H1 (cell line): ENCODE measurements around the gene SCAP. TPM values are rescaled to one million over a fixed set of nuclear protein-coding genes. Genes with fewer than 3 reads are reported as not detected.

Experiments used
- RXRA ChIP-seq: IDR thresholded peaks from 2 replicates; pipeline ENCODE4 v1.6.1; 2011; ENCODE audit warnings: low read depth, mild to moderate bottlenecking, low read length, moderate library complexity; ENCODE audit not compliant: insufficient read depth
- polyA plus RNA-seq, 7 experiments: library from polyadenylated mRNA; depleted of rRNA in 3 of 7; stranded (reverse) in 5 of 7; unstranded in 2 of 7; fragments of >200 nt in 5 of 7; fragments of 200-250 nt in 2 of 7; gene quantifications; 1 replicate in 5 of 7; 2 replicates in 1 of 7; 4 replicates in 1 of 7; pipeline versions ENCODE4 v1.2.1 to v1.2.3, GENCODE V29; 2011 to 2013; ENCODE audit warnings: missing spikeins in 2 of 7, mixed read lengths in 2 of 7
- total RNA-seq: library from RNA; stranded (reverse); fragmentation: NEBNext Ultra II Directional; extraction: Animal tissue kit (Norgen Biotek cat#: 25700); gene quantifications from 2 replicates; pipeline ENCODE4 v1.2.1, GENCODE V29; 2021

SCAP gene
- total and polyA plus RNA-seq, 2 of the 8 experiments (the other 6 are each of a cell fraction or from before 2014, with no cell fraction given) = 74.0 to 114 TPM

DNA sequence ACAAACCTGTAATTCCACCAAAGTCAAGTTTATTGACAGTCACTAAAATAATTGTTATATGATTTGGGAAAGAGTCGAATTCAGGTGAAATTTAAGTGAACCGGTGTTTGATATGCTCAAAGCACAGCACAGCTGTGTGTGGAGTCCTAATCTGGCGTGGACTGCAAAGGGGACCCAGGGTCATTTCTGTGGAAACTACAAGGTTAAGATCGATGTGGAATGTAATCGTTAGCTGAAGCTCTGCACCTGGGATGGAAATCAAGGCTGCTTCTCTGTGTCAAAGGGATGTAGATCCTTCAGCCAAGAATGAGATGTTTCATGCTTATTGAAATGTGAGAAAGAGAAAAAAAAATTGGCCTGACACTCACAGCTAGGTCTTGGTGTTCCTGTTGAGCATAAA lies 39.4 kb upstream of the SCAP start (continued):
- no peak for TF ChIP-seq RXRA
